HG02571 (cell line): ENCODE results near the gene GP9.

Experiments used
- ATAC-seq: cut with Tn5 transposase; IDR thresholded peaks from one replicate; pipeline ENCODE4 v1.9.1; 2021; ENCODE audit warnings: mild to moderate bottlenecking, moderate library complexity; ENCODE audit not compliant: unreplicated experiment

GP9 gene

GRCh38 chr3:129060276-129061022 lies at the start of gene GP9:
Gene GP9, plus strand, starts transcription at chr3:129060779. Its CDS starts 961 bp downstream, at chr3:129061740.
- ATAC-seq = no peak

- no peak for ATAC-seq
These were observed 47.1 kb upstream of the GP9 start for GRCh38 chr3:129013491-129013891.

DNA sequence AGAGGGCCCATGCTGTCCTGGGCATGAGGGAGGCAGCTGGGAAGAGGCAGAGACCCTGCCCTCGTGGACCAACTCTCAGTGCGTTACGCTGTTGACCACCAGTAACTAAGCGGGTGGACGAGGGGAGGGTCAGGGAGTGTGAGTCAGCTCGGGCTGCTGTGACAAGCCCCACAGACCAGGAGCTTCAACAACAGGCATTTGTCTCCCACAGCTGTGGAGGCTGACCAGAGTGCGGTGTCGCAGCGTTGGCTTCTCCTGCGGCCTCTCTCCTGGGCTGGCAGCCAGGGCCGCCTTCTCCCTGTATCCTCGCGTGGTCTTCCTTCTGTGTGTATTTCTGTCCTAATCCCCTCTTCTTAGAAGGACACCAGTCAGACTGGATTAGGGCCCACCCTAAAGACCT lies 46.4 kb upstream of the GP9 start:
- ATAC-seq = no peak

DNA sequence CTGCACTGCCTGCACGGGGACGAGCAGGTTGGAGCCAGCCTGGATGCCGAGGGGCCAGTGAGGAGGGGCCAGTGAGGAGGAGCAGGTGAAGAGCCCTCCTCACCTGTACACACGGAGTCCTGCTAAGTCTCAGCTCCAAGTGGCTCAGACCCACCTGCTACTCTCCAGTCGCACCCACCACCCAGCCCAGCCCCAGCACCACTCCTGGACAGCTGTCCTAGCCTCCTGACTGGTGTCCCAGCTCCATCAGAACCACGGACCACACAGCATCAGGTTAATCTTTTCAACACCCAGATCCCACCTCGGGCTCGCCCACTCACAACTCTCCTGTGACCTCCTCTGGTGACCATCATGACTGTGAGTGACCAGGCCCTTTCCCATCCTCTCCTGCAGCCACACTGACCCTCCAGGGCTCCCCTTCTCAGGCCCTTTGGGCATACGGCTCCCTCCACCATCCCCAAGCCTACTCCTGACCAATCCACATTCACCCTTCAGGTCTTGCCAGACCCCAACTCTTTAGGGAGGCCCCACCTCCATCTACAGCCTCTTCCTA lies 45.7 kb upstream of the GP9 start:
- ATAC-seq = no peak

DNA sequence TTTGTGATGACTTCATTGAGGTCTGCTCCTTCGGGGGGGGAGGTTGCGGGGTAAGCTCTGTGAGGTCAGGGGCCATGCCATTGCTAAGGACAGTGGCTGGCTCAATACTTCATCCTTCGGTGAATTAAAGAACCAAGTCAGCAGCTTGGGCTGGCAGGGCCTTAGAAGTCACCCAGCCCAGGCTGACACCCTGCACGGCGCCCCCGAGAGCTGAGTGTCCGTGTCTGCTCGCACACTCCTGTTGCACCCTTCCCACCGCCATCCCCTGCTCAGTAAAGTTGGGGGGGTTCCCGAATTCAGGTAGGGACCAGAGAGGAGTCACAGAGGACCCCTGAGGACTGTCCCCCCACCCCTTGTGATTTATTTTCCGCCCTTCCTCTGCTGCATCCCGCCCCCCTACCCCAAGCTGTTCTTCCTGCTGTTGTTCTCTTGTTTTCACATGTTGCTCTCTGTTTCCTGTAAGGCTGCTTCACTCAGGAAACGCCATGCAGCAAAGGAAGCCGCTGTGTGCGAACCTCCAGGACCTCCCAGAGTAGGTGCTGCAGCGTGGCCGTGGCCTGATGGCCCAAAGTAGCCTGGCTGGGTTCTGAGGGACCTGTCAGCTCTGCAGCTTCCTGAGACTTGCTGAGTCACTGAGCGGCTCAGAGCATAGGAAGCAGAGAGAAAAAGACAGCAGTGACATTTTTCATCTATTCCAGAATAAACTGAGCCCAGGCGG lies 45.0 kb upstream of the GP9 start:
- ATAC-seq = no peak

GRCh38 chr3:129016356-129016719 lies 44.2 kb upstream of the GP9 start:
- no peak for ATAC-seq

- no peak for ATAC-seq
These were observed 43.7 kb upstream of the GP9 start for GRCh38 chr3:129016720-129017483.

DNA sequence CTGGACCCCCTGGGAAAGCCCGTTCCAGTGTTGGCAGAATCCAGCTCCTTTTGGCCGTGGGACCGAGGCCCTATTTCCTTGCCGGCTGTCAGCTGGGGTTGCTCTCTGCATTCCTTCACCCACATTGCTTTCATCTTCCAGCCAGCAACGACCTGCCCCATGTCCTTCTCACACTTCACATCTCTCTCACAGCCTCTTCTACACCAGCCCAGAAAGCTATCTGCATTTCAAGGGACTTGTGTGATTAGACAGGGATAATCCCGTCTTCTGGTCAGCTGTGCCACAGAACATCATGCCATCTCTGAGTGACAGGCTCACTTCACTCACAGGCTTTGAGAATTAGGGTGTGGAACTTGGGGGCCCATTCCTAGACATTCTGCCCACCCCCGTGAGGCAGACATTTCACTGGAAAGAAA lies 43.1 kb upstream of the GP9 start:
- ATAC-seq = no peak

DNA sequence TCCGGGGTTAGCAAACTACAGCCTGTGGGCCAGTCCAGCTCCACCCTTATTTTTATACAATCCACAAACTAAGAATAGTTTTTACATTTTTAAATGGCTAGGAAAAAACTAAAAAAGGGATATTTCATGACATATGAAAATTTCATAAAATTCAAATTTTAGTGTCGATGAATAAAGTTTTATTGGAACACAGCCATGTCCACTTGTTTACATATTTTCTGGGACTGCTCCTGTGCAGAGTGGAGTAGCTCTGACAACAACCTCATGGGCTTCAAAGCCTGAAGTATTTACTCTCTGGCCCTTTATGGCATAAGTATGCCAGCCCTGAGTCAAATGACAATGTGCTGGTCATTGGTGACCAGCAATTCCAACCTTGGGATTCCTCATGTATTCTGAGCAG lies 42.3 kb upstream of the GP9 start:
- no peak for ATAC-seq

GRCh38 chr3:129018751-129019150 lies 41.8 kb upstream of the GP9 start:
- no peak for ATAC-seq

DNA sequence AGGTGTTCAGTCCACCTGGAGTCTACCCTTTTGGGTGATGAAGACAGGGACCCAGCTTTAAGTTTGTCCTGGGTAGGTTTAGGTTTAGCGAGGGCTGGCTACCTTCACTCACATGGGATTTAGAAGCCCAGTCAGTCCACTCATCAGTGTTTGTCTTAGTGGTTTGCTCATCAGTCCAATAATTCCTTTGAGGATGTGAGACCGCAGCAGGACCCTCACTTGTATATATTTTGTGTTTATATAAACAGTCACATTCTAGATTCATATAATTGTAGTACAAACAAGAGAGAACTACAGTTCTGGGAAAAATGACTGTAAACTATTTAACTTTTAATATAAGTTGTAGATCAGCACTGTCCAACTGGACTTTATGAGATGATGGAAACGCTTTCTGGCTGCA lies 41.3 kb upstream of the GP9 start:
- ATAC-seq = no peak

DNA sequence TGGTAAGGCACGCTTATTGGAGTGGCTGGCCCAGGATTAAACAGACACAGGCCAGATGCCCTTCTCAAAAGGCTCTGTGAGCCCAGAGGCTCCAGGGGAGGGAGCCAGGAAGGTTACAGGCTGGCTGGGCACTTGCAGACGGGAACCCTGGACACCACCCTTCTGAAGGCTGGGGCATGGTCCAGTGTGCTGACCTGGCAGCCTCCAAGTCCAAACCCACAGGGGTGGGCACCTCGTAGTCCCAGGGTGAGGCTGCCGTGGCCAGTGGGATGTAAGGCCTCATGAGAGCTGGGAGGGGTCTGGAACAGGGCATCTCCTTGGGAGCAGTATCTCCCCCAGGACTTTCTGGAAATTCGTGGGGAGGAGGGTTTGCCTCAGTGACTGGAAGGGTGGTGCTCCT lies 39.9 kb upstream of the GP9 start:
- ATAC-seq = no peak

GRCh38 chr3:129021140-129021551 lies 39.4 kb upstream of the GP9 start:
- ATAC-seq = no peak

GRCh38 chr3:129022114-129023007 lies 38.2 kb upstream of the GP9 start:
- no peak for ATAC-seq

- no peak for ATAC-seq
These were observed 37.6 kb upstream of the GP9 start for GRCh38 chr3:129023008-129023358.

- ATAC-seq = no peak
These were observed 36.7 kb upstream of the GP9 start for GRCh38 chr3:129023909-129024308.

- ATAC-seq = no peak
These were observed 35.5 kb upstream of the GP9 start for GRCh38 chr3:129025108-129025507.

DNA sequence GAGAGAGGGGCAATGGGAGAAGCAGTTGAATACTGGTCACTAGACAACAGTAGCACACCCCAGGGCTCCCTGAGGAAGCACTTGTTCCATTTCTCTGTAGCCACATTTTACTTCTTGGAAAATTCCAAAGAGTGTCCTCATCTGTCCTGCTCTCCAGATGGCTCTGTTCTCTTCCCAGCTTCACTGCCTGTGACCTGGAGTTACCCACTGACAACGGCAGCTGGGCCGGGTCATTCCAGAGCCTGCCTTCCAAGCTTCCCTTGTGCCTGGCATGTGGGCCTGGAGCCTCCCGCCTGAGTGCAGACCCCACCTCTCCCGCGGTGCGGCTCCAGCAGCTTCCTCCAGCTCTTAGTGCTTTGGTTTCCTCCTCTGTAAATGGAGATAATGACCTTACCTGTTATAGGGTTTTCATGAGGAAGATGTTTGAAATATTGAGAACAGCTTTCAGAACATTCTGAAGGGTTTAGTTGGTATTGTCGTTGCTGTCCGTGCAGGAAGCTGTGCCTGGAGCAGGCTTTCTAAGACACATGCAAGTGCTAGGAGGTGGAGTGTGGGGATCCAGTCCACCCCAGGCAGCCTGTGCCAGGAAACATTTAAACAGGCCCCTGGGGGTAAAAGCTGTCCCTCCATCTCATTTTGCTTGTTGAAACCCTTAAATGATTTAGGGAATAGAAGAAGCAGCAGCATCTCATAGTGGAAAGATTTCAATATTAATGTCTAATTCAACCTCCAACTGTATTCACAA lies 34.7 kb upstream of the GP9 start:
- no peak for ATAC-seq

GRCh38 chr3:129026728-129027543 lies 33.6 kb upstream of the GP9 start:
- peak; percentile 98 for ATAC-seq
